Lower leg skin (tissue), 3 donors: Measurements from ENCODE around the gene VIT.

Source experiments
- POLR2A ChIP-seq, 2 donors: fragments of 450-650 bp; IDR thresholded peaks; one replicate each; pipeline ENCODE4 v1.6.1; 2016 to 2017; ENCODE audit warnings: antibody characterized with exemption in 2 of 2, mild to moderate bottlenecking in 1 of 2, moderate library complexity in 1 of 2
- TF ChIP-seq, protein P1 (sequence below), 3 donors: fragments of 450-650 bp; IDR thresholded peaks; one replicate each; pipeline ENCODE4 v1.5.1; 2016; ENCODE audit warnings: antibody characterized with exemption in 3 of 3, mild to moderate bottlenecking in 3 of 3, moderate library complexity in 2 of 3

DNA sequence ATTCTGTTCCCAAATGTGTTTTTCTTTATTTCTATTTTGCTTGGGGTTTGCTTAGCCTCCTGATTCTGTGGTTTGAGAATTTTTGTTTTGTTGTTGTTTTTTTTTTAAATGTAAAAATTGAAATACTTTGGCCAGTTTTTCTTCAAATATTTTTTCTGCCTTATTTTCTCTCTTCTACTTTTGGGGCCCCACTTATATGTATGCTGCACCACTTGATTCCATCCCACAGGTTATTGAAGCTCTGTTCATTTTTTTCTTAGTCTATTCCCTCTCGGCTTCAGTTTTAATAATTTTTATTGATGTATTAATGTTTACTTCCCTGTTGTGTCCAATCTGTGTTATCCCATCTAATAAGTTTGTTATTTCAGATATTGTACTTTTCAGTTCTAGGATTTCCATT, 17.7 kb upstream of the VIT start:
- TF ChIP-seq, protein P1, sequence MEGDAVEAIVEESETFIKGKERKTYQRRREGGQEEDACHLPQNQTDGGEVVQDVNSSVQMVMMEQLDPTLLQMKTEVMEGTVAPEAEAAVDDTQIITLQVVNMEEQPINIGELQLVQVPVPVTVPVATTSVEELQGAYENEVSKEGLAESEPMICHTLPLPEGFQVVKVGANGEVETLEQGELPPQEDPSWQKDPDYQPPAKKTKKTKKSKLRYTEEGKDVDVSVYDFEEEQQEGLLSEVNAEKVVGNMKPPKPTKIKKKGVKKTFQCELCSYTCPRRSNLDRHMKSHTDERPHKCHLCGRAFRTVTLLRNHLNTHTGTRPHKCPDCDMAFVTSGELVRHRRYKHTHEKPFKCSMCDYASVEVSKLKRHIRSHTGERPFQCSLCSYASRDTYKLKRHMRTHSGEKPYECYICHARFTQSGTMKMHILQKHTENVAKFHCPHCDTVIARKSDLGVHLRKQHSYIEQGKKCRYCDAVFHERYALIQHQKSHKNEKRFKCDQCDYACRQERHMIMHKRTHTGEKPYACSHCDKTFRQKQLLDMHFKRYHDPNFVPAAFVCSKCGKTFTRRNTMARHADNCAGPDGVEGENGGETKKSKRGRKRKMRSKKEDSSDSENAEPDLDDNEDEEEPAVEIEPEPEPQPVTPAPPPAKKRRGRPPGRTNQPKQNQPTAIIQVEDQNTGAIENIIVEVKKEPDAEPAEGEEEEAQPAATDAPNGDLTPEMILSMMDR (IDR thresholded peaks at IDR 0.05): no peak
- no peak for TF ChIP-seq POLR2A (IDR thresholded peaks at IDR 0.05)
